HG03135 (cell line): ENCODE measurements around the gene EIF2B2.

Source experiments
- ATAC-seq: cut with Tn5 transposase; IDR thresholded peaks from one replicate; pipeline ENCODE4 v1.9.1; 2021; ENCODE audit warnings: mild to moderate bottlenecking, moderate library complexity; ENCODE audit not compliant: unreplicated experiment

The EIF2B2 gene

DNA sequence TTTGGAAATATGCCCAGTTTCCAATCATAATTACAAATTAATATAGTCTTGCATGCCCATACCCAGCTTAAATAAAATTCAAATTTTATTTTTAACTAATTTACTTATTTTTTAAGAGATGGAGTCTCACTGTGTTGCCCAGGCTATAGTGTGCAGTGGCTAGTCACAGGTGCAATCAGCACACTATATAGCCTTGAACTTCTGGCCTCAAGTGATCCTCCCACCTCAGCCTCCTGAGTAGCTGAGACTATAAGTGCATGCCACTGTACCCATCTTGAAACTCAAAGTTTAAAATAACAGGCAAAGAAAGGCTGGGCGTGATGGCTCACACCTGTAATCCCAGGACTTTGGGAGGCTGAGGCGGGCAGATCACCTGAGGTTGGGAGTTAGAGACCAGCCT lies 38.2 kb downstream of the EIF2B2 start:
- no peak for ATAC-seq

DNA sequence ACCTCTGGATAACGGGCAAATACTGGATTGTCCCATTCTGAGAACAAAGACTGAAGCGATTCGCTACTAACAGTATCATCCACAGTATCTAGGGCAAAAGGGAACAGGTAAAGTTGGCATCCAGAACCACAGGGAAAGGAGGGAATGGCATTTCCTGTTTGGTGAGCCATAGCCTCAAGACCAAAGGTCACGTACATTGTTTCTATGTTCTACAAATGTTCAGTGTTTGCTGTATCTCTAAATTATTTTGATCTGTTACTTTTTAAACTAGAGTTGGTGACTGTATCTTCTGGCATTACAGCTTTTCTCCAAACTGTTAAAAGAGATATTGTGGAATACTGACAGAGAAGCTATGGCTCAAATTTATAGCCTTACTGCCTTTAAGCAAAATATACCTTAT lies 38.9 kb downstream of the EIF2B2 start:
- ATAC-seq = no peak

DNA sequence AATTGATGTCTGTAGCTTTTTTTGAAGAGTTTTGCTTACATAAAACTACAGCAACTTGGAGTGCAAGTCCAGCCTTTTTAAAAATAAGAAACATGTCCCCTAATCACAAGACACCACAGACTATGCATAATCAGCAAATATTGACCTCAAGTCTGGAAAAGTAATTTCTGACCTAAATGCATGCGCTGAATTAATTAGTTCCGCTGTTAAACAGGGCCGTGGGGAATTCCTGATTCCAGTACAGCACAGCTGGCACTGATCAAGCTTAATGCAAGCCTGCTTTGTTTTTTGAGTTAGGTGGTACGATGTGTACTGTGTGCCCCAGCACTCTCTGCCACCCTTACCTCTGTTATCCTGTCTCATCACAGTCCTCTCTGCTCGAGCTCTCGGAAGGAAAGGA lies 39.3 kb downstream of the EIF2B2 start:
- no peak for ATAC-seq

DNA sequence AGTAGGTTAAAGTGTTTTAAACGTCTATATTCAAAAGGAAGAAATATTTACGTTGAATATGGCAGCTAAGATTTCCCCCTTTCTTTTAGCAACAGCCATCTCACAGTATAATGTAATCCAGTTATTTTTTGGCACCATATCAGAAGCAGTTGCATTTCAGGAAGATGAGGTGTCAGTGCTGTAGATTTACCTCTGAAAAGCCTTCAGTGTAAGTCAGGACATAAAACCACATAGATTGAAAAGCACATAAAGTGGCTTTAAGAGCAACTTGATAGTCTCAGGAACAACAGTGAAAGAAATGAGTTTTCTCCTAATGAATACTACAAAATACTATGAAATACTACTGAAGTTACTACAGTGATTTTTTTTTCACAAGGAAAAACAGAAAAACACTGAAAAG lies 41.6 kb downstream of the EIF2B2 start:
- no peak for ATAC-seq

DNA sequence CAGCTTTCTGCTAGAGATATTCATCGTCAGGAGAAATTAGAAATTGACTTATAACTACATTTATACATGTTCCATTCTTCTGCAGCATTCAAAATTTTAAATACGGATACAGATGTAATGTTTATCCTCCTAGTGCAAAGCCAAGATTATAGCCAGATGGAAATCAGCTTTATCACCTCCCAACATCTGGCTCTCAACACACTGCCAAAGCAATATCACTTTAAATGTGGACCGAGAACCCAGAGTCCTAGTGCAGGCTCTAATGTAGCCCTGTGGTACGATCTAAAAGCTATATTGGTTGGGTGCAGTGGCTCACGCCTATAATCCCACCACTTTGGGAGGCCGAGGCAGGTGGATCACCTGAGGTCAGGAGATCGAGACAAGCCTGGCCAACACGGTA lies 42.0 kb downstream of the EIF2B2 start:
- ATAC-seq = no peak

DNA sequence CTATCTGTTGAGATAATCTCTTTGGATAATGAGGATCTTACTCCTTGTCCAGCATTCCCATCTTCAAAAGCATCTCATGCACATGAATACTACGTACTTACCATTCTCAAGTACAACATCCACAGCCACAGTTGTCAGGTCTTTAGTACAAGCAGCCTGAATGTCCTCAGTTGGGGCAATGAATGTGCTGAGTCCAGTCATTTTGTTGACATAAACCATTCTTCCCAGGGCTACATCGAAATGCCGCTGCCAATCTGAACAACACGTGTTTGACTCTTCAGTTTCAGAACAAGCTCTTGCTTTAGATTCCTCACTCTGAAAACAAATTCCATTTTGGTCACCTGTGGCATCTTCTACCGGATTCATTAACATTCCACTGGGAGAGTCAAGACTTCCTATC lies 43.6 kb downstream of the EIF2B2 start:
- ATAC-seq = no peak

DNA sequence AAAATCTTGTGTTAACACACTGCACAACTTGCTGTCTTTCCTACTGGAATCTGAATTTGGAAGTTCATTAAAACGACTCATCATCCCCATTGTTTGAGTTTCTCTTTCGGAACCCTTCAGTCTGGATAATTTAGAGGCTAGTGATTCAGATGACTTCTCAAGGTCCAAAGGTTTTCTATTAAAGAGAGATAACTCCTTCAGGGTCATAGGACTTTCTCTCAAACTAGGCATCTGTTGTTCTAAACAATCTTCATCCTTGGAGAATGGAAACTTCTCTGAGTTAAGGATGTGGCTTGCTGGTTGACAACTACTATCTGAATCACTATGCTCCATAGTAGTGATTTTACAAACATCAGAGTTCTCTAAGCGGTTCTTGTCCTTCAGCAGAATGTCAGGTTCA lies 44.2 kb downstream of the EIF2B2 start:
- ATAC-seq = no peak

DNA sequence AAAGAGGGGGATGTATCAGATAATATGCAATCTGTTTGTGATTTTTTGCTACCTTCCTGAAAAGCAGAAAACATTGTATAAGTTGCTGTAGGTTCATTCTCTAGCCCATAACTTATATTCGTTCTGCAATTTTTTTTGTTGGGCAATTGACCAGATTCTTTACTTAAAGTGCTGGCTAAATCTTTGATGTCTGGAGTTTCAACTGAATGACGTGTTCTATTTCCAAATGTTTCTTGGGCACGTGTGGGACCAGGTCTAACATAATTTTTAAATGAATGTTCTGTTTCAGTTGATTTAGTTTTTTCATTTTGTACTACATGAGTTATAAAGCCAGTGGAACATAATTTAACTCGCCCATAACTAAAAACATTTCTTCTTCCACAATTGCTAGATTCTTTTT lies 44.8 kb downstream of the EIF2B2 start:
- no peak for ATAC-seq

DNA sequence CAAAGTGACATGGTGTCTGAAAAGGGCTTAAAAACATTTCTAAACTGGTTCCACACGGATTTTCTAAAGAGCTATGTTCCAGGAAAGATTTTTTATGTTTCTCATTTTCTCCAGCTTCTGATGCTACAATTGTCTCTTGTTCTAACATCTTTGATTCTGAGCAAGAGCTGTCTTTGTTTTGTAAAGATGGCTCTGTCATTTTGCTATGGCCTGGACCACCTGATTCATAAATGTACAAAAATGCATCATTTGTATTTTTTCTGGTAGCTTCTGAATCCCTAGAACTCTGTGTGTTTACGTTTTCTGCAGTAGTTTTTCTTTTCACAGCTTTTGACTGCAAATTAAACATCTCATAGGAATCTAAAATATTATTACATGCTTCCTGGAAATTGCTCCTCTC lies 45.4 kb downstream of the EIF2B2 start:
- ATAC-seq = no peak

DNA sequence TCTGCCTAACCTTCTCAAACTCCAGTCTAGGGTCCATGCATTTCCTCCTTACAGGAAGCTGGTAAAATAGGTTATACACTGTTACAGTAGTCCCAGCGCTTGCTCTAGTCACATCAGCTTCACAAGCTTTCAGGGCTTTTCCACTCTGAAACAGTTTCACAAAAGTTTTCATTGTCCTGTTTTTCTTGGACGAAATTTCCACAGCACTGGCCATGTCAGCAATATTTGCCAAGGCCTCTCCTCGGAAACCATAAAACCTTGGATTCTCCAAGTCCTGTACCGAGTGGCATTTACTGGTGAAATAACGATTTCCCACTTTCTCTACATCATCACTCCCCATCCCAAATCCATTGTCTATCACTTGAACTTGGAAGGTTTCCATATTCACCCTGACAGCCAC lies 46.4 kb downstream of the EIF2B2 start:
- no peak for ATAC-seq

DNA sequence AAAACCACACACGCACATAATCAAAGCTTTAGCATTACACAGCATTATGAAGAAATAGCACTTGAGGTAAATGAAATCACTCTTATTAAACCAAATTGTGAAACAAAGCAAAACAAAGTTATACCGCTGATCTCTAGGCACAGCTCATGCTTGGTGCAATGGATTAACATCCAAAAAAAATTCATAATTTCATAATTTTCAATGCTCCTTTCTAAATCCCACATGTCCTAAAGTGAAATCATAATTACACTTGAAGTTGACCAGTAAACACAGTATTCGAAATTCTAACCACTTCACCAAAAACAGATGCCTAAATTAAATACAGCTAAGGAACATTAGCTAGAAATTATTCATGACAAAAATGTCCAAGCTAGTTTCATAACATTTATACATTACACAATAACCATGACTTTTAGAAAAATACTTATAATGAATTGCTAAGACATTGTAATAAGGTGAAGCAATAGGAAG lies 47.0 kb downstream of the EIF2B2 start:
- no peak for ATAC-seq

DNA sequence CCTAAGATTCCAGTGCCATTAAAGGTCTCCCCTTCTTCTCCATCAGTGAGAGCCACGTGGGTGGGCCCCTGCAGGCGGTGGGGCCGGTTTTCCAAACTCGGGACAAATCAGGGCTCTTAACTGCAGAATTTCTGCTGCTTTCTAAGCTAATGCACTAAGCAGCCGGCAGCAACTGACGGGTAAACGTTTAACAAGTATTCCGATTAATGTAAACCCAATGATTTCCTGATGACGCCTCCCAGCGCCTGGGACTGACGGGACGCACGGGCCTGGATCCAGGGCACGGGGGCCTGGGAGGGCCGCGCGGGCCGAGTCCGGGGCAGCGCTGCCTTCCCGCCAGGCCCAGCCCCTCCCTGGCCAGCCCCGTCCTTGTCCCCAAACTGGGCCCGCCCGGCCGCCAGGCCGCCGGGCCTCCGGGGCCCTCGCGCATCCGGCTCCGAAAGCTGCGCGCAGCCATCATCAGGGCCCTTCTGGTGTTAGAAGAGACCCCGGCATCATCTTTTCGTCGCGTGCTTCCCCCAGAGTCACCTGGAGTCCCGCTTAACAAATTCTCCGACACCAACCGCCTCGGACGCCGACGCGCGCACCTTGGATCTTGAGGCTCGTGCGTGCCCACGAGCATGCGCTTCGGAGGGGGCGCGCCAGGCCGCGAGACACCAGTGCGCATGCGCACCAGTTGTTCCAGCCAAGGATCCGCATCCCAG lies 48.3 kb downstream of the EIF2B2 start, which contains the start of gene MLH3:
MLH3 (minus strand) TSS at position 616 of the 704 bp plus-strand sequence. CDS start 1,812 bp downstream, outside the sequence.
- ATAC-seq = peak; percentile 69

DNA sequence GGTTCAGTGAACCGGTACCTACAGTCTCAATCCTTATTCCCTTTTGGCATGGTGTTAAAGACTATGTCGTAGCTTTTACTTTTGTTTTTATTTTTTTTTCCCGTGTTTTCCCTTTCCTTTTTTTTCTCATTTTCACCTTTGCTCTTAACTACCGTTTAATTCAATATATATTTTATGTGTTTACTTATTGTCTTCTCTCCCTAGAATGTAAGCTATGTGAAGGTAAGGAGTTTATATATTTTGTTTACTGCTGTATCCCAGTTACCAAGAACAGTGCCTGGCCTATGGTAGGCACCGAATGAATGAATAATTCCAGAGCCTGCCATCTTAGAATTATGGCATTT lies 48.8 kb downstream of the EIF2B2 start:
- ATAC-seq = no peak

DNA sequence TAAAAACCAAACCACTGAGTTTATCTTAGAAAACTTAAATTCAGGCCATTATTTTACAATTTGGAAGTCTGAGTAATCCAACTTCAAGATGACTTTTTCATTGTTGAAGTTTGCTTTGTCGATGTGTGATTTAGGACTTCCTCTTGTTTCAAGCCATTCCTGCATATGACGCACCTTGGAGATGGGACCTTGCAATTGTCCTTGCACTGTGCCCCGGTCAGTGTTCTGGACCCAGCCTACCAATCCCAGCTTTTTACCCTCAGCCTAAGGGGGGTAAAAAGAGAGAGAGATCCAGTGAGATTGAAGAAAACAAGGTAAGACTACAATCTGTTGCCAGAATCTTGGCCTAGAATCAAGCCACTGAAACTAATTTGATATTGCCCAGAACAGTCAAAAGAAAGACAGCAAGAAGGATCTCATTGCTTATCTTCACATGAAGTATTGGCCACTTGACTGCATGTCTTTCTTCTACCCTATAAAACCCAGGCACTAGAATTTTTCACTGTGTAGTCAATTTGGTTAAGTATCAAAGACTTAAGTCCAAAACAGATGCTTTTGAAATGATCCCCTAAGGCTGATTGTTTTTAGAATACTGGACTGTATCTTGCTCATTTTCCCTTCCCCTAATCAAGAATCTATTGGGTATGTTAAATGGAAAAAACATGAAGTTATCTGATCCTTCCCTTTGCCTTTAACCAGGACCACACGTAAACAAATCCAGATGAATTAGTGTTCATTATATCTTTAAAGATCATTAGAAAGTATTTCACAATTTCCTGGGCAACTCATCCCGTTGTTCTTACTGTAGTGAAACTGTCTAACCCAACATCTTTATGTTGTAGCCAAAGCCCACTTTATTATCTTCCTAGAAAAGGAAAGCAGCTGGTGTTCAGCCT lies 50.9 kb downstream of the EIF2B2 start:
- no peak for ATAC-seq

DNA sequence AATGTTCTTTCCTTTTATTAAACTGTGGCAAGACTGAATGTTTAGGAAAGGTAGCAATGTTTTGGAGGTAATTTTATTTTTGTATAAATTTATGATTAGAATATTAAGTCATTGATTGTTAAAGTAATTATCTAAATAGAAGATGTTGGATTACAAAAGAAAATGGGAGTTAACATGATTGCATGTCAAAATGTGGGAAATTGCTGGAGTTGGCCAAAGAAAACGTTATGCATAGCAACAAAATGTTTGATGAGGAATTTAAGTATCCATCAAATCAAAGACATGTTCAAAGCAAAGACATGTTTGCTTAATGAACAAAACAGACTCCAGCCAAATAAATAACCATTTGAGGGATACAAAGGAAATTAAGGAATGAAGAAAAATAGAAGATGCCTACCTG lies 51.7 kb downstream of the EIF2B2 start:
- ATAC-seq = no peak

DNA sequence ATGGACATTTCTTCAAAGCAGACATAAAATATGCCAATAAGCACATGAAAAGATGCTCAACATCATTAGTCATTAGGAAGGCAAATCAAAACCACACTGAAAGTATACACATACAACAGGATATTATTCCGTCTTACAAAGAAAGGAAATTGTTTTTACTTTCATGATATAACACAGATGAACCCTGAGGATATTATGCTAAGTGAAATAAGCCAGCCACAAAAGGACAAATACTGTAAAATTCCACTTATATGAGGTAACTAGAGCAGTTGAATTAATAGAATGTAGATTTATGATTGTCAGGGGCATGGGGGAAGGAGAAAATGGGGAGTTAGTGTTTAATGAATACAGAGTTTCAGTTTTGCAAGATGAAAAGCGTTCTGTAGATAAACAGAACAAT lies 56.9 kb downstream of the EIF2B2 start:
- ATAC-seq = no peak

DNA sequence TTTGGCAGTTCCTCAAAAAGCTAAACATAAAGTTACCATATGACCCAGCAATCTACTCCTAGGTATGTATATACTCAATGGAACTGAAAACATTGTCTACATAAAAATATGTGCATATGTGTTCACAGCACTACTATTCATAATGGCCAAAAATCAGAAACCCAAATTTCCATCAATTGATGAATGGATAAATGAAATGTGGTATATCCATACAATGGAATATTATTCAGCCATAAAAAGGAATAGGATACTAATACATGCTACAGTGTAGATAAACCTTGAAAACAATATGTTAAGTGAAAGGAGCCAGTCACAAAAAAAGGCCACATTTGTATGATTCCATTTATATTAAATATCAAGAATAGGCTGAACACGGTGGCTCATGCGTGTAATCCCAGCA lies 57.7 kb downstream of the EIF2B2 start:
- ATAC-seq = no peak
